GM12878 (cell line): Measurements from ENCODE around the gene EPB41L2. TPM values are rescaled to one million over a fixed set of nuclear protein-coding genes. Genes with fewer than 3 reads are reported as not detected.

Source experiments
- ATAC-seq: fragments of 200-7000 bp; cut with Tn5 transposase; 3 replicates; pipeline ENCODE4 v1.9.1; 2020; ENCODE audit warnings: mild to moderate bottlenecking, moderate library complexity
- BruUV-seq: library from RNA; stranded (reverse); fragments of 400-500 nt; replicated peaks from 2 replicates; lab custom pipeline; 2021; lab: Mats Ljungman, UMichigan
- CTCF ChIA-PET: fragments of 300-600 bp; sonication (Branson Sonifier 250); formaldehyde crosslinking; extraction: SDS; loops from one replicate; lab custom pipeline; 2021; ENCODE audit warnings: inconsistent platforms; lab: Yijun Ruan, JAX
- POLR2A ChIA-PET: fragments of 350-600 bp; formaldehyde crosslinking; extraction: SDS; loops from one replicate; lab custom pipeline; 2021; ENCODE audit warnings: inconsistent platforms; lab: Charles Lee
- RAD21 ChIA-PET: fragments of 300-600 bp; sonication (Branson Sonifier 250); formaldehyde crosslinking; loops from one replicate; lab custom pipeline; 2023; ENCODE audit warnings: antibody characterized with exemption; ENCODE audit not compliant: unreplicated experiment; lab: Charles Lee
- SMC1A ChIA-PET: fragments of 300-600 bp; sonication (Branson Sonifier 250); formaldehyde crosslinking; loops from one replicate; lab custom pipeline; 2023; ENCODE audit not compliant: unreplicated experiment, uncharacterized antibody; lab: Charles Lee
- DNase-seq: peaks from one replicate; pipeline ENCODE4 v3.0.0-alpha.2; 2011; ENCODE audit warnings: low read depth, low spot score
- FAIRE-seq: peaks from 3 replicates; lab custom pipeline; 2011; peaks lifted over from hg19 to GRCh38; lab: Jason Lieb, UNC
- H2AFZ ChIP-seq: 2 replicates; pipeline ENCODE4 v1.6.0; 2011; ENCODE audit warnings: low read depth, low read length, control low read depth; ENCODE audit not compliant: control insufficient read depth
- H3K27ac ChIP-seq: 2 replicates; pipeline ENCODE4 v1.5.1; 2011; ENCODE audit warnings: control low read depth; ENCODE audit not compliant: control insufficient read depth, insufficient read depth
- H3K27me3 ChIP-seq, 2 experiments: replicated peaks in 1 of 2; 2 replicates each; pipeline versions ENCODE4 v1.6.0 to v1.6.1; 2011; ENCODE audit warnings: low read length in 1 of 2; ENCODE audit not compliant: control insufficient read depth in 2 of 2, insufficient read depth in 2 of 2
- H3K36me3 ChIP-seq, 2 experiments: 2 replicates each; pipeline ENCODE4 v1.5.1; 2011; ENCODE audit warnings: low read length in 1 of 2; ENCODE audit not compliant: control insufficient read depth in 2 of 2, insufficient read depth in 2 of 2
- H3K4me1 ChIP-seq: 2 replicates; pipeline ENCODE4 v1.6.1; 2011; ENCODE audit warnings: mild to moderate bottlenecking, low read length, moderate library complexity, mixed read lengths; ENCODE audit not compliant: control insufficient read depth, insufficient read depth
- H3K4me2 ChIP-seq: 2 replicates; pipeline ENCODE4 v1.6.0; 2011; ENCODE audit warnings: control low read depth; ENCODE audit not compliant: control insufficient read depth, insufficient read depth
- H3K4me3 ChIP-seq: fragments of 200-600 bp; sonication (generic); 2 replicates; pipeline ENCODE4 v1.5.1; 2016
- H3K79me2 ChIP-seq: 2 replicates; pipeline ENCODE4 v1.6.0; 2011; ENCODE audit warnings: low read length; ENCODE audit not compliant: control insufficient read depth, insufficient read depth
- H3K9ac ChIP-seq: 2 replicates; pipeline ENCODE4 v1.8.0; 2011; ENCODE audit warnings: low read length, control low read depth, mixed read lengths; ENCODE audit not compliant: control insufficient read depth, insufficient read depth
- H3K9me3 ChIP-seq: replicated peaks from 3 replicates; pipeline ENCODE4 v1.5.1; 2011; ENCODE audit warnings: mild to moderate bottlenecking, low read length; ENCODE audit not compliant: control insufficient read depth, insufficient read depth
- H4K20me1 ChIP-seq: 2 replicates; pipeline ENCODE4 v1.6.0; 2011; ENCODE audit not compliant: control insufficient read depth, insufficient read depth
- ASH2L ChIP-seq: fragments of 300-600, 200-600 bp; sonication (generic); IDR thresholded peaks from 2 replicates; pipeline ENCODE4 v1.6.1; 2017; ENCODE audit warnings: low read depth, mild to moderate bottlenecking, borderline replicate concordance
- CREM ChIP-seq: IDR thresholded peaks from 2 replicates; pipeline ENCODE4 v1.6.1; 2014; ENCODE audit warnings: antibody characterized with exemption, low read depth
- IRF4 ChIP-seq: IDR thresholded peaks from 2 replicates; pipeline ENCODE4 v1.6.1; 2011; ENCODE audit warnings: low read depth, low read length
- KAT2A ChIP-seq: conservative IDR thresholded peaks from 2 replicates; pipeline ENCODE4 v1.6.1; 2011; ENCODE audit warnings: low read depth, low read length; ENCODE audit not compliant: control insufficient read depth
- PAX5 ChIP-seq: IDR thresholded peaks from 2 replicates; pipeline ENCODE4 v1.6.1; 2011; ENCODE audit warnings: low read depth, low read length, borderline replicate concordance
- PAX8 ChIP-seq: fragments of 450-650 bp; IDR thresholded peaks from 2 replicates; pipeline ENCODE4 v1.6.1; 2017; ENCODE audit warnings: mild to moderate bottlenecking, moderate library complexity
- YY1 ChIP-seq: IDR thresholded peaks from 2 replicates; pipeline ENCODE4 v1.6.1; 2011; ENCODE audit warnings: low read depth, mild to moderate bottlenecking, low read length
- ZZZ3 ChIP-seq: IDR thresholded peaks from 2 replicates; pipeline ENCODE4 v1.6.1; 2011; ENCODE audit warnings: low read depth; ENCODE audit not compliant: control insufficient read depth, insufficient read length
- in situ Hi-C: fragments of 300-500 bp; cut with MboI; formaldehyde crosslinking; loops from 9 replicates; pipeline ENCODE4 v1.14.3; 2018; ENCODE audit warnings: mixed read lengths
- intact Hi-C: fragments of 100-400 bp; cut with micrococcal nuclease; formaldehyde crosslinking; loops from one replicate; pipeline ENCODE4 v1.14.2; 2022; ENCODE audit not compliant: unreplicated experiment
- polyA plus RNA-seq, 11 experiments: library from polyadenylated mRNA; depleted of rRNA in 4 of 11; unstranded in 6 of 11; stranded (reverse) in 5 of 11; fragments of >200 nt; fragmentation: Nextera tagmentation in 4 of 11; fragmentation: Illumina TruSeq in 1 of 11; extraction: Ambion mirVana in 4 of 11; extraction: Trizol in 1 of 11; gene quantifications; 1 replicate in 1 of 11; 2 replicates in 10 of 11; pipeline versions ENCODE4 v1.2.1 to v1.2.3, GENCODE V29; 2011 to 2016; ENCODE audit warnings: inconsistent platforms in 2 of 11, missing spikeins in 2 of 11, low read depth in 1 of 11
- total RNA-seq, 4 experiments: library from RNA; depleted of rRNA in 3 of 4; stranded (reverse); fragments of >200 nt in 3 of 4; fragmentation: Illumina TruSeq in 1 of 4; extraction: Trizol in 1 of 4; gene quantifications; 2 replicates each; pipeline versions ENCODE4 v1.2.1 to v1.2.3, GENCODE V29; 2013 to 2021
- TF ChIP-seq, protein P1 (sequence below): IDR thresholded peaks from 2 replicates; pipeline ENCODE4 v1.6.1; 2012; ENCODE audit warnings: improper control_type of control experiment, low read depth, low read length; ENCODE audit not compliant: insufficient replicate concordance
- TF ChIP-seq, protein P2 (sequence below), 3 experiments: IDR thresholded peaks in 2 of 3; conservative IDR thresholded peaks in 1 of 3; 2 replicates each; pipeline ENCODE4 v1.5.1; 2011; ENCODE audit warnings: low read depth in 3 of 3, low read length in 3 of 3, mild to moderate bottlenecking in 3 of 3, control low read depth in 2 of 3, moderate library complexity in 2 of 3, inconsistent platforms in 1 of 3, mixed read lengths in 1 of 3; ENCODE audit not compliant: control insufficient read depth in 2 of 3, insufficient read depth in 1 of 3; ENCODE audit errors: extremely low read depth in 1 of 3

Gene EPB41L2
- total and polyA plus RNA-seq, 10 of the 15 experiments (the other 5 are each of a cell fraction or from before 2014, with no cell fraction given) = 7.4 to 41.6 (median 19.0) TPM

DNA sequence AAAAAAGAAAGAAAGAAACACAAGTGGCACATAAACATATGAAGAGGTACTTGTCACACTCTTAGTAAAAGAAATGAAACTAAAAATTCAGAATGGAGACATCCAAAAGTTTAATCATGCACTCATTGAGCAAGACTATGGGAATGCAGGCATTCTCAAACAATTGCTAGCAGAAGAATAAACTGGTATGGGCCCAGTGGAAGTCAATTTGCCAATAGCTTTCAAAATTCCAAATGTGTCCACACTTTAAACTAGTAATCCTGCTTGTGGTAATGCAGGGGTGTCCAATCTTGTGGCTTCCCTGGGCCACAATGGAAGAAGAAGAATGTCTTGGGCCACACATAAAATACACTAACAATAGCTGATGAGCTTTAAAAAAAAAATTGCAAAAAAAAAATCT lies 97.4 kb downstream of the EPB41L2 start:
- DNase-seq (no peak), FAIRE-seq (no peak), ATAC-seq (no peak)
- Histone ChIP-seq H3K27me3 (no peaks in the 10 kb centered on the region), H3K79me2 (peaks cover 5% of the 10 kb centered on the region), H3K9ac (no peak overlapping the region), H3K27ac (no peak overlapping the region), H3K4me1 (peaks cover 8% of the 10 kb centered on the region), H3K4me3 (no peak overlapping the region), H3K36me3 (no peaks in the 10 kb centered on the region)
- ChIA-PET POLR2A (interaction anchor here (0.6 kb wide), 1 partner anchor 18 kb away, joined by 4 read pairs; no protein-coding TSS in a partner anchor), SMC1A (interaction anchor here (0.6 to 1.2 kb wide), 3 partner anchors 151 to 1783 kb away, joined by 3 read pairs; no protein-coding TSS in a partner anchor), RAD21 (no interaction called here), CTCF (no interaction called here)
- intact Hi-C loops = no loop called here
- in situ Hi-C loops = no loop called here
- TF ChIP-seq PAX8 (no peak), ASH2L (no peak), CREM (no peak), YY1 (no peak), PAX5 (no peak), IRF4 (no peak), KAT2A (no peak), ZZZ3 (no peak)
- TF ChIP-seq, protein P1, sequence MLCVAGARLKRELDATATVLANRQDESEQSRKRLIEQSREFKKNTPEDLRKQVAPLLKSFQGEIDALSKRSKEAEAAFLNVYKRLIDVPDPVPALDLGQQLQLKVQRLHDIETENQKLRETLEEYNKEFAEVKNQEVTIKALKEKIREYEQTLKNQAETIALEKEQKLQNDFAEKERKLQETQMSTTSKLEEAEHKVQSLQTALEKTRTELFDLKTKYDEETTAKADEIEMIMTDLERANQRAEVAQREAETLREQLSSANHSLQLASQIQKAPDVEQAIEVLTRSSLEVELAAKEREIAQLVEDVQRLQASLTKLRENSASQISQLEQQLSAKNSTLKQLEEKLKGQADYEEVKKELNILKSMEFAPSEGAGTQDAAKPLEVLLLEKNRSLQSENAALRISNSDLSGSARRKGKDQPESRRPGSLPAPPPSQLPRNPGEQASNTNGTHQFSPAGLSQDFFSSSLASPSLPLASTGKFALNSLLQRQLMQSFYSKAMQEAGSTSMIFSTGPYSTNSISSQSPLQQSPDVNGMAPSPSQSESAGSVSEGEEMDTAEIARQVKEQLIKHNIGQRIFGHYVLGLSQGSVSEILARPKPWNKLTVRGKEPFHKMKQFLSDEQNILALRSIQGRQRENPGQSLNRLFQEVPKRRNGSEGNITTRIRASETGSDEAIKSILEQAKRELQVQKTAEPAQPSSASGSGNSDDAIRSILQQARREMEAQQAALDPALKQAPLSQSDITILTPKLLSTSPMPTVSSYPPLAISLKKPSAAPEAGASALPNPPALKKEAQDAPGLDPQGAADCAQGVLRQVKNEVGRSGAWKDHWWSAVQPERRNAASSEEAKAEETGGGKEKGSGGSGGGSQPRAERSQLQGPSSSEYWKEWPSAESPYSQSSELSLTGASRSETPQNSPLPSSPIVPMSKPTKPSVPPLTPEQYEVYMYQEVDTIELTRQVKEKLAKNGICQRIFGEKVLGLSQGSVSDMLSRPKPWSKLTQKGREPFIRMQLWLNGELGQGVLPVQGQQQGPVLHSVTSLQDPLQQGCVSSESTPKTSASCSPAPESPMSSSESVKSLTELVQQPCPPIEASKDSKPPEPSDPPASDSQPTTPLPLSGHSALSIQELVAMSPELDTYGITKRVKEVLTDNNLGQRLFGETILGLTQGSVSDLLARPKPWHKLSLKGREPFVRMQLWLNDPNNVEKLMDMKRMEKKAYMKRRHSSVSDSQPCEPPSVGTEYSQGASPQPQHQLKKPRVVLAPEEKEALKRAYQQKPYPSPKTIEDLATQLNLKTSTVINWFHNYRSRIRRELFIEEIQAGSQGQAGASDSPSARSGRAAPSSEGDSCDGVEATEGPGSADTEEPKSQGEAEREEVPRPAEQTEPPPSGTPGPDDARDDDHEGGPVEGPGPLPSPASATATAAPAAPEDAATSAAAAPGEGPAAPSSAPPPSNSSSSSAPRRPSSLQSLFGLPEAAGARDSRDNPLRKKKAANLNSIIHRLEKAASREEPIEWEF = no peak
- TF ChIP-seq, protein P2, sequence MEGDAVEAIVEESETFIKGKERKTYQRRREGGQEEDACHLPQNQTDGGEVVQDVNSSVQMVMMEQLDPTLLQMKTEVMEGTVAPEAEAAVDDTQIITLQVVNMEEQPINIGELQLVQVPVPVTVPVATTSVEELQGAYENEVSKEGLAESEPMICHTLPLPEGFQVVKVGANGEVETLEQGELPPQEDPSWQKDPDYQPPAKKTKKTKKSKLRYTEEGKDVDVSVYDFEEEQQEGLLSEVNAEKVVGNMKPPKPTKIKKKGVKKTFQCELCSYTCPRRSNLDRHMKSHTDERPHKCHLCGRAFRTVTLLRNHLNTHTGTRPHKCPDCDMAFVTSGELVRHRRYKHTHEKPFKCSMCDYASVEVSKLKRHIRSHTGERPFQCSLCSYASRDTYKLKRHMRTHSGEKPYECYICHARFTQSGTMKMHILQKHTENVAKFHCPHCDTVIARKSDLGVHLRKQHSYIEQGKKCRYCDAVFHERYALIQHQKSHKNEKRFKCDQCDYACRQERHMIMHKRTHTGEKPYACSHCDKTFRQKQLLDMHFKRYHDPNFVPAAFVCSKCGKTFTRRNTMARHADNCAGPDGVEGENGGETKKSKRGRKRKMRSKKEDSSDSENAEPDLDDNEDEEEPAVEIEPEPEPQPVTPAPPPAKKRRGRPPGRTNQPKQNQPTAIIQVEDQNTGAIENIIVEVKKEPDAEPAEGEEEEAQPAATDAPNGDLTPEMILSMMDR (IDR thresholded peaks at IDR 0.05 in 2 of 3, conservative IDR thresholded peaks at IDR 0.05 in 1 of 3; ENCODE audit: control insufficient read depth in 2 of 3, extremely low read depth in 1 of 3, insufficient read depth in 1 of 3, low read depth in 3 of 3, low read length in 3 of 3) = no peak
- TF ChIP-seq, all 136 proteins: peak for 0
- Histone ChIP-seq H2AFZ (no peak overlapping the region), H3K4me2 (no peak overlapping the region), H3K9me3 (no peaks in the 10 kb centered on the region), H4K20me1 (no peaks in the 10 kb centered on the region)
- no TSS peak for BruUV-seq
